ENCODE measurements around the gene STXBP2. TPM values are rescaled to one million over a fixed set of nuclear protein-coding genes. Genes with fewer than 3 reads are reported as not detected.

The STXBP2 gene
- total RNA-seq, 1 experiment from 2014 or later, result 141 TPM

- CTCF ChIA-PET, result interaction anchor here (1.0 kb wide), 1 partner anchor 29 kb away, joined by 5 read pairs; no protein-coding TSS in a partner anchor
Observed at GRCh38 chr19:7597689-7598088, 39.2 kb upstream of the STXBP2 start.

DNA sequence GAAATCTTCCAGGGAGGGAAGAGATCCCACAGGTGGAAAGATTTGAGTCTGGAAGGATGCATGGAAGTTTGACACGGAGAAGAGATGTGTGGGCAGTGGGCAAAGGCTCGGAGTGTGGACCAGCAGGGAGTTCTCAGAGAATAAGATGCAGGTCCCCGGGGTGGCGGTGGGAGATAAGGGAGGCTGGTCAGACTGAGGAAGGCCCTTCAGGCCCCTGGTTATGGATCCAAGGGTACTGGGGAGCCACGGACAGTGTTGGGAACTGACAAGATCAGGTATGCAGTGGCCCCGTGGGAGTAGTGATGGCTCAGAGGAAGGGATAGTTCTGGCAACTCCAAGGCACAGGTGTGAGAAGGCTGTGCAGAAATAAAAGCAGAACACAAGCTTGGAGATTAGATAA lies 38.7 kb upstream of the STXBP2 start:
- TF ChIP-seq FOSL1 (IDR thresholded peaks at IDR 0.05; ENCODE audit: low read depth), result no peak
- Histone ChIP-seq H4K20me1 (ENCODE audit: insufficient read depth) (no peaks in the 10 kb centered on the region), H3K4me3 (replicated peaks in 1 of 2; ENCODE audit: low read depth in 1 of 2, low read length in 2 of 2) (no peak overlapping the region), H3K27ac (ENCODE audit: low read depth, low read length) (no peak overlapping the region), H3K9me2 (ENCODE audit: insufficient read depth) (peaks cover 3% of the 10 kb centered on the region; the same call in 1 of the 2 replicates), H3K9ac (ENCODE audit: low read length) (no peak overlapping the region), H3K36me3 (ENCODE audit: control insufficient read depth in 1 of 2, insufficient read depth in 2 of 2, low read length in 2 of 2) (no peaks in the 10 kb centered on the region), H2AFZ (ENCODE audit: low read depth, low read length, poor library complexity, severe bottlenecking) (no peak overlapping the region), H3K27me3 (ENCODE audit: insufficient read depth, low read length) (no peaks in the 10 kb centered on the region), H3K4me2 (ENCODE audit: low read length) (no peak overlapping the region), H3K9me3 (ENCODE audit: control insufficient read depth in 1 of 2, insufficient read depth in 1 of 2, low read depth in 1 of 2, low read length in 2 of 2) (no peaks in the 10 kb centered on the region), H3K79me2 (ENCODE audit: insufficient read depth, low read length) (peaks cover 36% of the 10 kb centered on the region), H3K4me1 (ENCODE audit: control insufficient read depth in 1 of 2, insufficient read depth in 2 of 2, low read length in 2 of 2) (peaks cover 10 to 32% of the 10 kb centered on the region in 2 experiments)
- DNase-seq (ENCODE audit: low read depth, low spot score), result no peak
- no TSS peak for BruUV-seq (replicated peaks)
- no peak for ATAC-seq
- CTCF ChIA-PET, result interaction anchor here (1.0 kb wide), 1 partner anchor 30 kb away, joined by 5 read pairs; no protein-coding TSS in a partner anchor
- intact Hi-C loops (cut with micrococcal nuclease), result no loop called here
- RAD21 ChIA-PET (ENCODE audit: low non-redundant PET in 1 of 2, low total read pairs in 2 of 2, uncharacterized antibody in 2 of 2, unreplicated experiment in 2 of 2), result no interaction called here
- POLR2A ChIA-PET, result no interaction called here

More at GRCh38 chr19:7597689-7598088, 39.2 kb upstream of the STXBP2 start:
- Histone ChIP-seq H2AFZ (ENCODE audit: low read depth, low read length, poor library complexity, severe bottlenecking) (no peak overlapping the region), H3K9ac (ENCODE audit: low read length) (no peak overlapping the region), H3K4me2 (ENCODE audit: low read length) (no peak overlapping the region), H3K27me3 (ENCODE audit: insufficient read depth, low read length) (no peaks in the 10 kb centered on the region), H3K4me1 (ENCODE audit: control insufficient read depth in 1 of 2, insufficient read depth in 2 of 2, low read length in 2 of 2) (peaks cover 10 to 27% of the 10 kb centered on the region in 2 experiments), H3K9me3 (ENCODE audit: control insufficient read depth in 1 of 2, insufficient read depth in 1 of 2, low read depth in 1 of 2, low read length in 2 of 2) (no peaks in the 10 kb centered on the region), H3K9me2 (ENCODE audit: insufficient read depth) (peaks cover 3% of the 10 kb centered on the region; the same call in 1 of the 2 replicates), H3K4me3 (replicated peaks in 1 of 2; ENCODE audit: low read depth in 1 of 2, low read length in 2 of 2) (no peak overlapping the region), H4K20me1 (ENCODE audit: insufficient read depth) (no peaks in the 10 kb centered on the region), H3K79me2 (ENCODE audit: insufficient read depth, low read length) (peaks cover 36% of the 10 kb centered on the region), H3K36me3 (ENCODE audit: control insufficient read depth in 1 of 2, insufficient read depth in 2 of 2, low read length in 2 of 2) (no peaks in the 10 kb centered on the region), H3K27ac (ENCODE audit: low read depth, low read length) (no peak overlapping the region)
- DNase-seq (ENCODE audit: low read depth, low spot score) (no peak), ATAC-seq (no peak)
- TF ChIP-seq, protein P1, sequence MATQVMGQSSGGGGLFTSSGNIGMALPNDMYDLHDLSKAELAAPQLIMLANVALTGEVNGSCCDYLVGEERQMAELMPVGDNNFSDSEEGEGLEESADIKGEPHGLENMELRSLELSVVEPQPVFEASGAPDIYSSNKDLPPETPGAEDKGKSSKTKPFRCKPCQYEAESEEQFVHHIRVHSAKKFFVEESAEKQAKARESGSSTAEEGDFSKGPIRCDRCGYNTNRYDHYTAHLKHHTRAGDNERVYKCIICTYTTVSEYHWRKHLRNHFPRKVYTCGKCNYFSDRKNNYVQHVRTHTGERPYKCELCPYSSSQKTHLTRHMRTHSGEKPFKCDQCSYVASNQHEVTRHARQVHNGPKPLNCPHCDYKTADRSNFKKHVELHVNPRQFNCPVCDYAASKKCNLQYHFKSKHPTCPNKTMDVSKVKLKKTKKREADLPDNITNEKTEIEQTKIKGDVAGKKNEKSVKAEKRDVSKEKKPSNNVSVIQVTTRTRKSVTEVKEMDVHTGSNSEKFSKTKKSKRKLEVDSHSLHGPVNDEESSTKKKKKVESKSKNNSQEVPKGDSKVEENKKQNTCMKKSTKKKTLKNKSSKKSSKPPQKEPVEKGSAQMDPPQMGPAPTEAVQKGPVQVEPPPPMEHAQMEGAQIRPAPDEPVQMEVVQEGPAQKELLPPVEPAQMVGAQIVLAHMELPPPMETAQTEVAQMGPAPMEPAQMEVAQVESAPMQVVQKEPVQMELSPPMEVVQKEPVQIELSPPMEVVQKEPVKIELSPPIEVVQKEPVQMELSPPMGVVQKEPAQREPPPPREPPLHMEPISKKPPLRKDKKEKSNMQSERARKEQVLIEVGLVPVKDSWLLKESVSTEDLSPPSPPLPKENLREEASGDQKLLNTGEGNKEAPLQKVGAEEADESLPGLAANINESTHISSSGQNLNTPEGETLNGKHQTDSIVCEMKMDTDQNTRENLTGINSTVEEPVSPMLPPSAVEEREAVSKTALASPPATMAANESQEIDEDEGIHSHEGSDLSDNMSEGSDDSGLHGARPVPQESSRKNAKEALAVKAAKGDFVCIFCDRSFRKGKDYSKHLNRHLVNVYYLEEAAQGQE (IDR thresholded peaks at IDR 0.05; ENCODE audit: low read depth), result no peak
- TF ChIP-seq SRF (IDR thresholded peaks at IDR 0.05; ENCODE audit: low read depth) (no peak), JUND (IDR thresholded peaks at IDR 0.05) (no peak), POLR2AphosphoS5 (IDR thresholded peaks at IDR 0.05; ENCODE audit: low read depth, low read length) (no peak)
- TSS peak; percentile 58 for BruUV-seq (replicated peaks)
- POLR2A ChIA-PET, result no interaction called here
- RAD21 ChIA-PET (ENCODE audit: low non-redundant PET in 1 of 2, low total read pairs in 2 of 2, uncharacterized antibody in 2 of 2, unreplicated experiment in 2 of 2), result interaction anchor here in 1 of 2 experiments (1.4 kb wide), 1 partner anchor 29 kb away, joined by 3 read pairs; no protein-coding TSS in a partner anchor
- intact Hi-C loops (cut with micrococcal nuclease), result no loop called here
